ENCODE data around the gene TRIM71. TPM values are rescaled to one million over a fixed set of nuclear protein-coding genes. Genes with fewer than 3 reads are reported as not detected.

The TRIM71 gene
- total RNA-seq, 1 experiment from 2014 or later, result 376 TPM

GRCh38 chr3:32910954-32911353, 93.2 kb downstream of the TRIM71 start:
- Histone ChIP-seq H3K56ac (ENCODE audit: insufficient read length, low read depth, low read length) (no peak overlapping the region), H2BK5ac (ENCODE audit: insufficient read length, low read length) (no peak overlapping the region), H3K18ac (ENCODE audit: insufficient read length, low read depth, low read length) (no peak overlapping the region), H4K8ac (replicated peaks; ENCODE audit: insufficient read length, low read depth, low read length) (no peak overlapping the region), H3K23me2 (ENCODE audit: insufficient read length, low read depth, low read length, poor library complexity, severe bottlenecking) (no peaks in the 10 kb centered on the region), H3K4ac (ENCODE audit: low read depth, low read length) (no peak overlapping the region), H4K20me1 (ENCODE audit: control insufficient read depth, insufficient read depth, insufficient read length) (no peaks in the 10 kb centered on the region), H3K14ac (ENCODE audit: insufficient read depth, low read length) (no peak overlapping the region), H3K27me3 (ENCODE audit: insufficient read depth, low read length) (no peaks in the 10 kb centered on the region), H2AK5ac (ENCODE audit: insufficient read length, low read length) (no peak overlapping the region), H3K79me1 (ENCODE audit: insufficient read depth, low read depth, low read length, poor library complexity, severe bottlenecking) (no peaks in the 10 kb centered on the region), H3K9me3 (ENCODE audit: control insufficient read depth, low read depth, low read length) (no peaks in the 10 kb centered on the region), H2BK120ac (ENCODE audit: low read depth, low read length, poor library complexity, severe bottlenecking) (no peak overlapping the region), H3K9ac (ENCODE audit: extremely low read depth, insufficient read length, low read length) (no peak overlapping the region), H3K79me2 (ENCODE audit: insufficient read depth, low read length) (no peaks in the 10 kb centered on the region), H2AFZ (ENCODE audit: low read length) (no peak overlapping the region), H4K5ac (ENCODE audit: insufficient read length, low read depth, low read length) (no peak overlapping the region), H2BK12ac (ENCODE audit: insufficient read length, low read depth, low read length) (no peak overlapping the region), H3K23ac (ENCODE audit: insufficient read length, low read depth, low read length) (no peak overlapping the region), H2BK15ac (ENCODE audit: low read depth, low read length) (no peak overlapping the region), H2BK20ac (ENCODE audit: low read depth, low read length, poor library complexity, severe bottlenecking) (no peak overlapping the region), H3T11ph (ENCODE audit: low read length) (no peak overlapping the region), H3K4me2 (ENCODE audit: insufficient read depth, insufficient read length, low read length) (no peak overlapping the region), H3K27ac (ENCODE audit: insufficient read length, low read depth, low read length) (no peak overlapping the region), H3K4me1 (ENCODE audit: insufficient read depth, low read length) (no peaks in the 10 kb centered on the region), H4K91ac (ENCODE audit: insufficient read length, low read depth, low read length) (no peak overlapping the region)
- no peak overlapping the region for H3K4me3 Mint-ChIP-seq
- DNase-seq, result no peak
- no CpG with 5 or more reads among the region's 2 CpGs for WGBS (ENCODE audit: extremely low coverage, insufficient read length, low lambda C conversion rate)
- H3K9me3 Mint-ChIP-seq, result no peaks in the 10 kb centered on the region
- H3K27me3 Mint-ChIP-seq (ENCODE audit: low read depth), result no peaks in the 10 kb centered on the region
- TF ChIP-seq CTCF (conservative IDR thresholded peaks at IDR 0.05), result no peak
- no peaks in the 10 kb centered on the region for H3K4me1 Mint-ChIP-seq
- no peaks in the 10 kb centered on the region for H3K36me3 Mint-ChIP-seq (ENCODE audit: insufficient read depth in 1 of 3, low read depth in 3 of 3)
- no peak overlapping the region for H3K27ac Mint-ChIP-seq
